ENCODE results near the gene ALG1L2. TPM values are rescaled to one million over a fixed set of nuclear protein-coding genes. Genes with fewer than 3 reads are reported as not detected.
A peak's percentile ranks its signal among the peaks of the same experiment; 100 is the strongest.
"Not testable (repeated sequence)": the region's sequence is repeated elsewhere in the genome, so short reads cannot be mapped to it uniquely, and the experiment has no call there.

The ALG1L2 gene
- total and polyA plus RNA-seq, 4 experiments from 2014 or later = 1.5 to 2.2 TPM; not detected in 2

- CTCF ChIA-PET (ENCODE audit: partially characterized antibody); H3K27ac Mint-ChIP-seq; H3K9me3 ChIP-seq (ENCODE audit: control insufficient read depth in 1 of 2, low read length in 2 of 2); H3K4me1 Mint-ChIP-seq; intact Hi-C loops (cut with micrococcal nuclease); H3K27me3 Mint-ChIP-seq; H3K4me1 ChIP-seq (ENCODE audit: insufficient read depth, low read length); POLR2A ChIA-PET (ENCODE audit: partially characterized antibody); H3K36me3 Mint-ChIP-seq; H3K4me3 Mint-ChIP-seq; DNase-seq; H3K4me3 ChIP-seq (ENCODE audit: low read length in 2 of 2); H3K36me3 ChIP-seq (ENCODE audit: insufficient read depth, low read length); H3K27me3 ChIP-seq (ENCODE audit: insufficient read depth, low read length); H3K27ac ChIP-seq (ENCODE audit: low read depth, low read length); H3K9me3 Mint-ChIP-seq: not testable (repeated sequence)
Observed at GRCh38 chr3:130083363-130084090, 1.9 kb downstream of the ALG1L2 start.

- no peaks in the 10 kb centered on the region for H3K36me3 ChIP-seq (ENCODE audit: insufficient read depth, low read length)
- no peak overlapping the region for H3K4me3 Mint-ChIP-seq
- intact Hi-C loops (cut with micrococcal nuclease) = no loop called here
- ChIA-PET POLR2A (ENCODE audit: partially characterized antibody) (no interaction called here), CTCF (ENCODE audit: partially characterized antibody) (no interaction called here)
- peaks cover 3 to 5% of the 10 kb centered on the region in 2 donors for H3K27me3 Mint-ChIP-seq
- H3K27ac ChIP-seq (ENCODE audit: low read depth, low read length) = no peak overlapping the region
- no peaks in the 10 kb centered on the region for H3K36me3 Mint-ChIP-seq
- H3K4me1 Mint-ChIP-seq = peaks cover 0 to 2% (median 0%) of the 10 kb centered on the region in 4 donors
- no peak overlapping the region for H3K4me3 ChIP-seq (ENCODE audit: low read length in 2 of 2)
- no peak for DNase-seq
- H3K9me3 ChIP-seq (ENCODE audit: control insufficient read depth in 1 of 2, low read length in 2 of 2) = no peaks in the 10 kb centered on the region
- no peaks in the 10 kb centered on the region for H3K4me1 ChIP-seq (ENCODE audit: insufficient read depth, low read length)
- H3K27ac Mint-ChIP-seq = no peak overlapping the region
- no peaks in the 10 kb centered on the region for H3K9me3 Mint-ChIP-seq
- H3K27me3 ChIP-seq (ENCODE audit: insufficient read depth, low read length) = no peaks in the 10 kb centered on the region
Observed at GRCh38 chr3:130084436-130084980, 2.9 kb downstream of the ALG1L2 start.

GRCh38 chr3:130085881-130086280 lies 4.2 kb downstream of the ALG1L2 start:
- peaks cover 0 to 2% (median 0%) of the 10 kb centered on the region in 4 donors for H3K4me1 Mint-ChIP-seq
- H3K4me3 ChIP-seq (ENCODE audit: low read length in 2 of 2) = no peak overlapping the region
- CTCF ChIA-PET (ENCODE audit: partially characterized antibody) = no interaction called here
- no peak for DNase-seq
- no peaks in the 10 kb centered on the region for H3K9me3 ChIP-seq (ENCODE audit: control insufficient read depth in 1 of 2, low read length in 2 of 2)
- no peaks in the 10 kb centered on the region for H3K36me3 ChIP-seq (ENCODE audit: insufficient read depth, low read length)
- no peak overlapping the region for H3K27ac ChIP-seq (ENCODE audit: low read depth, low read length)
- no peak overlapping the region for H3K4me3 Mint-ChIP-seq
- peak overlapping the region in 1 of 7 donors; percentile 22 for H3K27ac Mint-ChIP-seq
- no peaks in the 10 kb centered on the region for H3K9me3 Mint-ChIP-seq
- H3K27me3 ChIP-seq (ENCODE audit: insufficient read depth, low read length) = no peaks in the 10 kb centered on the region
- H3K27me3 Mint-ChIP-seq = peaks cover 3 to 5% of the 10 kb centered on the region in 2 donors
- no peaks in the 10 kb centered on the region for H3K36me3 Mint-ChIP-seq
- POLR2A ChIA-PET (ENCODE audit: partially characterized antibody) = no interaction called here
- no peaks in the 10 kb centered on the region for H3K4me1 ChIP-seq (ENCODE audit: insufficient read depth, low read length)
- intact Hi-C loops (cut with micrococcal nuclease) = no loop called here

- H3K9me3 Mint-ChIP-seq; CTCF ChIA-PET (ENCODE audit: partially characterized antibody); H3K4me1 ChIP-seq (ENCODE audit: insufficient read depth, low read length); H3K4me3 Mint-ChIP-seq; H3K9me3 ChIP-seq (ENCODE audit: control insufficient read depth in 1 of 2, low read length in 2 of 2); H3K27ac Mint-ChIP-seq; H3K27me3 Mint-ChIP-seq; POLR2A ChIA-PET (ENCODE audit: partially characterized antibody); H3K36me3 Mint-ChIP-seq; H3K4me3 ChIP-seq (ENCODE audit: low read length in 2 of 2); H3K4me1 Mint-ChIP-seq; H3K27me3 ChIP-seq (ENCODE audit: insufficient read depth, low read length); DNase-seq; intact Hi-C loops (cut with micrococcal nuclease); H3K27ac ChIP-seq (ENCODE audit: low read depth, low read length); H3K36me3 ChIP-seq (ENCODE audit: insufficient read depth, low read length): not testable (repeated sequence)
Observed at GRCh38 chr3:130086628-130087027, 5.0 kb downstream of the ALG1L2 start.

- POLR2A ChIA-PET (ENCODE audit: partially characterized antibody) = no interaction called here
- Mint-ChIP-seq H3K27ac (no peak overlapping the region), H3K36me3 (no peaks in the 10 kb centered on the region), H3K9me3 (no peaks in the 10 kb centered on the region), H3K4me3 (no peak overlapping the region), H3K4me1 (peaks cover 0 to 2% (median 1%) of the 10 kb centered on the region in 4 donors), H3K27me3 (no peaks in the 10 kb centered on the region)
- H3K27ac ChIP-seq (ENCODE audit: low read depth, low read length) = no peak overlapping the region
- no peaks in the 10 kb centered on the region for H3K9me3 ChIP-seq (ENCODE audit: control insufficient read depth in 1 of 2, low read length in 2 of 2)
- intact Hi-C loops (cut with micrococcal nuclease) = no loop called here
- H3K4me1 ChIP-seq (ENCODE audit: insufficient read depth, low read length) = no peaks in the 10 kb centered on the region
- DNase-seq = no peak
- CTCF ChIA-PET (ENCODE audit: partially characterized antibody) = no interaction called here
- H3K27me3 ChIP-seq (ENCODE audit: insufficient read depth, low read length) = no peaks in the 10 kb centered on the region
- no peaks in the 10 kb centered on the region for H3K36me3 ChIP-seq (ENCODE audit: insufficient read depth, low read length)
- no peak overlapping the region for H3K4me3 ChIP-seq (ENCODE audit: low read length in 2 of 2)
Observed at GRCh38 chr3:130088061-130088460, 6.4 kb downstream of the ALG1L2 start.

- H3K9me3 ChIP-seq (ENCODE audit: control insufficient read depth in 1 of 2, low read length in 2 of 2); H3K27me3 Mint-ChIP-seq; H3K27me3 ChIP-seq (ENCODE audit: insufficient read depth, low read length); H3K27ac Mint-ChIP-seq; DNase-seq; H3K9me3 Mint-ChIP-seq; H3K4me3 ChIP-seq (ENCODE audit: low read length in 2 of 2); H3K27ac ChIP-seq (ENCODE audit: low read depth, low read length); H3K36me3 Mint-ChIP-seq; H3K36me3 ChIP-seq (ENCODE audit: insufficient read depth, low read length); H3K4me3 Mint-ChIP-seq; intact Hi-C loops (cut with micrococcal nuclease); CTCF ChIA-PET (ENCODE audit: partially characterized antibody); POLR2A ChIA-PET (ENCODE audit: partially characterized antibody): not testable (repeated sequence)
- H3K4me1 ChIP-seq (ENCODE audit: insufficient read depth, low read length) = peaks cover 12% of the 10 kb centered on the region
- H3K4me1 Mint-ChIP-seq = peaks cover 8 to 23% (median 16%) of the 10 kb centered on the region in 4 donors
Observed at GRCh38 chr3:130090681-130091080, 9.1 kb downstream of the ALG1L2 start.

GRCh38 chr3:130091958-130092357 lies 10.3 kb downstream of the ALG1L2 start:
- CTCF ChIA-PET (ENCODE audit: partially characterized antibody) = no interaction called here
- Mint-ChIP-seq H3K27me3 (peaks cover 0 to 2% of the 10 kb centered on the region in 2 donors), H3K36me3 (no peaks in the 10 kb centered on the region), H3K9me3 (no peaks in the 10 kb centered on the region), H3K27ac (peak overlapping the region in 1 of 7 donors; percentile 50), H3K4me1 (peaks cover 9 to 23% (median 16%) of the 10 kb centered on the region in 4 donors), H3K4me3 (no peak overlapping the region)
- Histone ChIP-seq H3K9me3 (ENCODE audit: control insufficient read depth in 1 of 2, low read length in 2 of 2) (no peaks in the 10 kb centered on the region), H3K27me3 (ENCODE audit: insufficient read depth, low read length) (no peaks in the 10 kb centered on the region), H3K4me3 (ENCODE audit: low read length in 2 of 2) (no peak overlapping the region), H3K4me1 (ENCODE audit: insufficient read depth, low read length) (peaks cover 12% of the 10 kb centered on the region), H3K27ac (ENCODE audit: low read depth, low read length) (no peak overlapping the region), H3K36me3 (ENCODE audit: insufficient read depth, low read length) (no peaks in the 10 kb centered on the region)
- DNase-seq = no peak
- intact Hi-C loops (cut with micrococcal nuclease) = no loop called here
- POLR2A ChIA-PET (ENCODE audit: partially characterized antibody) = no interaction called here

Measured in CD4-positive, alpha-beta memory T cell (primary cell).